ENCODE data around the gene EHBP1. TPM values are rescaled to one million over a fixed set of nuclear protein-coding genes. Genes with fewer than 3 reads are reported as not detected.

EHBP1 gene
- total RNA-seq, 6 donors from 2014 or later = 36.2 to 78.5 (median 43.2) TPM

DNA sequence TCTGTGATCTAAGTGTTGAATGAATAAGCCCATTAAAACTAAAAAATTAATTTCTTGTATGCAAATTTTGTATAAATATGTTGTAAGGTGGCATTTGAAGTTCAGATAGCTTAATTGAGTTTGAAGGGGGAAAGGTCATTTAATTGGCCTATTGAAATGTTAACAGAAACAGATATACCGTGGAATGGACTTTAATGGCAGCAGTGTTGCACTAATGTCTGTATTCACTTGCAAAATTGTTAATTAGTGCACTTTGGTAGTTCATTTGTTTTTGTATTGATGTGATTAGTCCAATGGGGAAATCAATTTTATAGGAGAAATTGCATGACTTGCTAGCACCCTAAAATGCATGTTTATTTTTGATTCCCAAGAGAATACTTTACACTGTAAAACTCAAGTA is 303.3 kb downstream of the EHBP1 start:
- 96 to 97% methylated on average over 1 of the region's 1 CpG for WGBS, 2 donors
- no peaks in the 10 kb centered on the region for H3K27me3 ChIP-seq
- no peak overlapping the region for H3K4me3 ChIP-seq
- no peak for ATAC-seq (ENCODE audit: low FRiP score in 2 of 2)
- H3K27ac ChIP-seq = no peak overlapping the region
- no peaks in the 10 kb centered on the region for H3K9me3 ChIP-seq
- DNase-seq = no peak
- H3K36me3 ChIP-seq = no peaks in the 10 kb centered on the region
- no peaks in the 10 kb centered on the region for H3K4me1 ChIP-seq
- TF ChIP-seq POLR2A (IDR thresholded peaks at IDR 0.05) (no peak), EP300 (IDR thresholded peaks at IDR 0.05) (no peak), POLR2AphosphoS5 (IDR thresholded peaks at IDR 0.05) (no peak)
- TF ChIP-seq, protein P1, sequence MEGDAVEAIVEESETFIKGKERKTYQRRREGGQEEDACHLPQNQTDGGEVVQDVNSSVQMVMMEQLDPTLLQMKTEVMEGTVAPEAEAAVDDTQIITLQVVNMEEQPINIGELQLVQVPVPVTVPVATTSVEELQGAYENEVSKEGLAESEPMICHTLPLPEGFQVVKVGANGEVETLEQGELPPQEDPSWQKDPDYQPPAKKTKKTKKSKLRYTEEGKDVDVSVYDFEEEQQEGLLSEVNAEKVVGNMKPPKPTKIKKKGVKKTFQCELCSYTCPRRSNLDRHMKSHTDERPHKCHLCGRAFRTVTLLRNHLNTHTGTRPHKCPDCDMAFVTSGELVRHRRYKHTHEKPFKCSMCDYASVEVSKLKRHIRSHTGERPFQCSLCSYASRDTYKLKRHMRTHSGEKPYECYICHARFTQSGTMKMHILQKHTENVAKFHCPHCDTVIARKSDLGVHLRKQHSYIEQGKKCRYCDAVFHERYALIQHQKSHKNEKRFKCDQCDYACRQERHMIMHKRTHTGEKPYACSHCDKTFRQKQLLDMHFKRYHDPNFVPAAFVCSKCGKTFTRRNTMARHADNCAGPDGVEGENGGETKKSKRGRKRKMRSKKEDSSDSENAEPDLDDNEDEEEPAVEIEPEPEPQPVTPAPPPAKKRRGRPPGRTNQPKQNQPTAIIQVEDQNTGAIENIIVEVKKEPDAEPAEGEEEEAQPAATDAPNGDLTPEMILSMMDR (IDR thresholded peaks at IDR 0.05) = no peak

- DNase-seq = no peak
- Histone ChIP-seq H3K4me1 (no peaks in the 10 kb centered on the region), H3K27ac (no peak overlapping the region), H3K27me3 (no peaks in the 10 kb centered on the region), H3K36me3 (peaks cover 0 to 3% (median 0%) of the 10 kb centered on the region in 4 donors), H3K4me3 (no peak overlapping the region), H3K9me3 (no peaks in the 10 kb centered on the region)
- ATAC-seq (ENCODE audit: low FRiP score in 2 of 2) = no peak
- TF ChIP-seq, protein P1 (IDR thresholded peaks at IDR 0.05) = no peak
- no peak for TF ChIP-seq EP300 (IDR thresholded peaks at IDR 0.05)
- TF ChIP-seq POLR2AphosphoS5 (IDR thresholded peaks at IDR 0.05) = no peak
- no peak for TF ChIP-seq POLR2A (IDR thresholded peaks at IDR 0.05)
These were observed 304.0 kb downstream of the EHBP1 start for GRCh38 chr2:63009490-63009889.

GRCh38 chr2:63012541-63012940 is 307.0 kb downstream of the EHBP1 start:
- Histone ChIP-seq H3K36me3 (peaks cover 0 to 3% (median 0%) of the 10 kb centered on the region in 4 donors), H3K9me3 (no peaks in the 10 kb centered on the region), H3K27ac (no peak overlapping the region), H3K27me3 (no peaks in the 10 kb centered on the region), H3K4me3 (no peak overlapping the region), H3K4me1 (no peaks in the 10 kb centered on the region)
- no peak for TF ChIP-seq EP300 (IDR thresholded peaks at IDR 0.05)
- no peak for TF ChIP-seq POLR2AphosphoS5 (IDR thresholded peaks at IDR 0.05)
- no peak for TF ChIP-seq POLR2A (IDR thresholded peaks at IDR 0.05)
- TF ChIP-seq, protein P1 (IDR thresholded peaks at IDR 0.05) = no peak
- ATAC-seq (ENCODE audit: low FRiP score in 2 of 2) (no peak), DNase-seq (no peak)
- 90% methylated on average over 1 of the region's 1 CpG for WGBS, 2 donors

DNA sequence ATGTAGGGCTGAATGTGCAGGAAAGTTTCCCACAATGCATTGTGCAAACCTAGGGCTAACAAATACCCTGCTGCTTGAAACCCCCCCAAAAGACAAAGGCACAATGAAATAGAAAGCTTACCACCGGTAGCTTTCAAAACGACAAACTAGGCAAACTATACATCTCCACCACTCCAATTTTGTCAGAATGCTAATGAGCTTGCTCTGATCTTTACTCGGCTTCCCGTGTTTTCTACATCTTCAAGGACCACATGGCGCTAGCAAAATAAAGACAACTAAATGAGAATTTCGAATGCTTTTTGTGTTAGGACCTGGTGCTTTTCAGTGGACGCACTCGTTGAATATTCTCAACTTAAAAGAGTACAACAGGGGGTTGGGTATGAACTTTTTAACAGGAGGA is 307.9 kb downstream of the EHBP1 start:
- TF ChIP-seq POLR2AphosphoS5 (IDR thresholded peaks at IDR 0.05) = no peak
- TF ChIP-seq, protein P1 (IDR thresholded peaks at IDR 0.05) = no peak
- no peak for TF ChIP-seq POLR2A (IDR thresholded peaks at IDR 0.05)
- no peak for TF ChIP-seq EP300 (IDR thresholded peaks at IDR 0.05)
- Histone ChIP-seq H3K9me3 (no peaks in the 10 kb centered on the region), H3K27ac (no peak overlapping the region), H3K4me1 (no peaks in the 10 kb centered on the region), H3K4me3 (no peak overlapping the region), H3K27me3 (no peaks in the 10 kb centered on the region), H3K36me3 (peaks cover 0 to 3% (median 0%) of the 10 kb centered on the region in 4 donors)
- WGBS, 2 donors = 89 to 90% methylated on average over 8 of the region's 8 CpGs
- DNase-seq (no peak), ATAC-seq (ENCODE audit: low FRiP score in 2 of 2) (no peak)

- peaks cover 0 to 3% (median 0%) of the 10 kb centered on the region in 4 donors for H3K36me3 ChIP-seq
- DNase-seq (no peak), ATAC-seq (ENCODE audit: low FRiP score in 2 of 2) (no peak)
- no peaks in the 10 kb centered on the region for H3K27me3 ChIP-seq
- WGBS, 2 donors = 95 to 99% methylated on average over 3 of the region's 3 CpGs
- H3K4me3 ChIP-seq = no peak overlapping the region
- no peak for TF ChIP-seq EP300 (IDR thresholded peaks at IDR 0.05)
- no peak for TF ChIP-seq POLR2AphosphoS5 (IDR thresholded peaks at IDR 0.05)
- TF ChIP-seq, protein P1 (IDR thresholded peaks at IDR 0.05) = no peak
- no peak for TF ChIP-seq POLR2A (IDR thresholded peaks at IDR 0.05)
- H3K27ac ChIP-seq = no peak overlapping the region
- H3K9me3 ChIP-seq = no peaks in the 10 kb centered on the region
- H3K4me1 ChIP-seq = no peaks in the 10 kb centered on the region
These were observed 309.9 kb downstream of the EHBP1 start for GRCh38 chr2:63015389-63015788.

All from upper lobe of left lung (tissue), 6 donors.